Measurements from ENCODE around the gene UTP20. TPM values are rescaled to one million over a fixed set of nuclear protein-coding genes. Genes with fewer than 3 reads are reported as not detected.

Gene UTP20
- polyA plus RNA-seq, 1 of the 3 experiments (the other 2 are of a cell fraction), result 5.7 TPM

- Histone ChIP-seq H3K4me1 (ENCODE audit: control insufficient read depth in 1 of 2, insufficient read depth in 2 of 2, low read depth in 1 of 2, low read length in 1 of 2) (no peaks in the 10 kb centered on the region), H3K9ac (no peak overlapping the region), H4K20me1 (ENCODE audit: insufficient read depth) (no peaks in the 10 kb centered on the region), H3K4me2 (no peak overlapping the region), H3K27me3 (ENCODE audit: insufficient read depth) (no peaks in the 10 kb centered on the region), H2AFZ (ENCODE audit: low read depth) (no peak overlapping the region), H3K9me2 (no peaks in the 10 kb centered on the region), H3K79me2 (ENCODE audit: insufficient read depth) (no peaks in the 10 kb centered on the region), H3K4me3 (ENCODE audit: low read depth in 2 of 2, low read length in 1 of 2) (no peak overlapping the region), H3K9me3 (no peaks in the 10 kb centered on the region), H3K27ac (ENCODE audit: low read depth in 2 of 2, low read length in 1 of 2) (no peak overlapping the region), H3K36me3 (replicated peaks in 1 of 2; ENCODE audit: control insufficient read depth in 1 of 2, insufficient read depth in 2 of 2, low read length in 1 of 2) (peaks cover 48 to 50% of the 10 kb centered on the region in 2 experiments), H3F3A (replicated peaks; ENCODE audit: insufficient read depth) (peaks cover 7% of the 10 kb centered on the region)
- ChIA-PET CTCF (interaction anchor here (1.0 to 2.5 kb wide), 4 partner anchors 11 to 323 kb away, joined by 3 to 5 read pairs (median 4); partner anchors contain the start of gene UTP20), POLR2A (no interaction called here)
- DNase-seq, result no peak
- 100% methylated on average over 1 of the region's 1 CpG for WGBS (ENCODE audit: low lambda C conversion rate)
- TF ChIP-seq EZH2phosphoT487 (IDR thresholded peaks at IDR 0.05; ENCODE audit: borderline replicate concordance, low read depth), result no peak
- no peak for TF ChIP-seq EP300 (IDR thresholded peaks at IDR 0.05; ENCODE audit: borderline replicate concordance in 1 of 2, low read depth in 1 of 2, low read length in 1 of 2)
- TF ChIP-seq SIN3A (IDR thresholded peaks at IDR 0.05; ENCODE audit: borderline replicate concordance, low read depth, low read length), result no peak
- no peak for TF ChIP-seq POLR2AphosphoS5 (IDR thresholded peaks at IDR 0.05; ENCODE audit: low read depth, low read length)
- TF ChIP-seq TCF12 (IDR thresholded peaks at IDR 0.05), result no peak
- TF ChIP-seq TEAD4 (IDR thresholded peaks at IDR 0.05; ENCODE audit: borderline replicate concordance, insufficient read depth), result no peak
- no peak for TF ChIP-seq USF2 (IDR thresholded peaks at IDR 0.05; ENCODE audit: borderline replicate concordance, low read depth, low read length)
- TF ChIP-seq JUND (IDR thresholded peaks at IDR 0.05), result no peak
These were observed 43.4 kb downstream of the UTP20 start for GRCh38 chr12:101323255-101323654.

GRCh38 chr12:101325590-101325989 lies 45.7 kb downstream of the UTP20 start:
- no peaks in the 10 kb centered on the region for H4K20me1 ChIP-seq (ENCODE audit: insufficient read depth)
- CTCF ChIA-PET, result no interaction called here
- H3K27ac ChIP-seq (ENCODE audit: low read depth in 2 of 2, low read length in 1 of 2), result no peak overlapping the region
- no peak overlapping the region for H2AFZ ChIP-seq (ENCODE audit: low read depth)
- peaks cover 7% of the 10 kb centered on the region for H3F3A ChIP-seq (replicated peaks; ENCODE audit: insufficient read depth)
- no peak overlapping the region for H3K4me2 ChIP-seq
- H3K4me3 ChIP-seq (ENCODE audit: low read depth in 2 of 2, low read length in 1 of 2), result no peak overlapping the region
- H3K9me3 ChIP-seq, result no peaks in the 10 kb centered on the region
- no peak overlapping the region for H3K9ac ChIP-seq
- 72% methylated on average over 3 of the region's 3 CpGs for WGBS (ENCODE audit: low lambda C conversion rate)
- DNase-seq, result no peak
- H3K9me2 ChIP-seq, result no peaks in the 10 kb centered on the region
- peaks cover 55 to 64% of the 10 kb centered on the region in 2 experiments for H3K36me3 ChIP-seq (replicated peaks in 1 of 2; ENCODE audit: control insufficient read depth in 1 of 2, insufficient read depth in 2 of 2, low read length in 1 of 2)
- no peaks in the 10 kb centered on the region for H3K4me1 ChIP-seq (ENCODE audit: control insufficient read depth in 1 of 2, insufficient read depth in 2 of 2, low read depth in 1 of 2, low read length in 1 of 2)
- no peaks in the 10 kb centered on the region for H3K79me2 ChIP-seq (ENCODE audit: insufficient read depth)
- no peaks in the 10 kb centered on the region for H3K27me3 ChIP-seq (ENCODE audit: insufficient read depth)
- POLR2A ChIA-PET, result no interaction called here
- TF ChIP-seq POLR2AphosphoS5 (IDR thresholded peaks at IDR 0.05; ENCODE audit: low read depth, low read length) (no peak), TCF12 (IDR thresholded peaks at IDR 0.05) (no peak), PBX3 (IDR thresholded peaks at IDR 0.05) (no peak), IRF3 (IDR thresholded peaks at IDR 0.05; ENCODE audit: low read depth, low read length) (no peak), USF2 (IDR thresholded peaks at IDR 0.05; ENCODE audit: borderline replicate concordance, low read depth, low read length) (no peak)

Data from SK-N-SH (cell line).